ENCODE data around the gene RPE65.

The RPE65 gene

GRCh38 chr1:68464891-68465290 is 15.1 kb upstream of the RPE65 start:
- TF ChIP-seq CTCF (IDR thresholded peaks at IDR 0.05): no peak
- no peak overlapping the region for H3K27ac ChIP-seq

GRCh38 chr1:68460935-68461334 is 11.2 kb upstream of the RPE65 start:
- H3K27ac ChIP-seq: no peak overlapping the region
- TF ChIP-seq ZFX (IDR thresholded peaks at IDR 0.05; ENCODE audit: borderline replicate concordance): no peak
- no peak for TF ChIP-seq CTCF (IDR thresholded peaks at IDR 0.05)

GRCh38 chr1:68459796-68460195 is 10.0 kb upstream of the RPE65 start:
- H3K27ac ChIP-seq: no peak overlapping the region
- no peak for TF ChIP-seq ZFX (IDR thresholded peaks at IDR 0.05; ENCODE audit: borderline replicate concordance)
- TF ChIP-seq CTCF (IDR thresholded peaks at IDR 0.05): no peak

- TF ChIP-seq CTCF (IDR thresholded peaks at IDR 0.05) (no peak), ZFX (IDR thresholded peaks at IDR 0.05; ENCODE audit: borderline replicate concordance) (no peak)
- H3K27ac ChIP-seq: no peak overlapping the region
Measured at GRCh38 chr1:68459091-68459490, 9.3 kb upstream of the RPE65 start.

GRCh38 chr1:68456202-68456601 is 6.4 kb upstream of the RPE65 start:
- no peak for TF ChIP-seq ZFX (IDR thresholded peaks at IDR 0.05; ENCODE audit: borderline replicate concordance)
- no peak for TF ChIP-seq CTCF (IDR thresholded peaks at IDR 0.05)
- H3K27ac ChIP-seq: no peak overlapping the region

GRCh38 chr1:68454534-68454933 is 4.8 kb upstream of the RPE65 start:
- H3K27ac ChIP-seq: no peak overlapping the region
- TF ChIP-seq CTCF (IDR thresholded peaks at IDR 0.05) (no peak), ZFX (IDR thresholded peaks at IDR 0.05; ENCODE audit: borderline replicate concordance) (no peak)

- no peak for TF ChIP-seq ZFX (IDR thresholded peaks at IDR 0.05; ENCODE audit: borderline replicate concordance)
- no peak for TF ChIP-seq CTCF (IDR thresholded peaks at IDR 0.05)
- H3K27ac ChIP-seq: no peak overlapping the region
Measured at GRCh38 chr1:68453060-68453670, 3.4 kb upstream of the RPE65 start.
